Body of pancreas (tissue), 4 donors: Measurements from ENCODE around the gene HERC4. TPM values are rescaled to one million over a fixed set of nuclear protein-coding genes. Genes with fewer than 3 reads are reported as not detected.
A peak's percentile ranks its signal among the peaks of the same experiment; 100 is the strongest.
"Not testable (repeated sequence)": the region's sequence is repeated elsewhere in the genome, so short reads cannot be mapped to it uniquely, and the experiment has no call there.

Experiments
- ATAC-seq: fragments of 150-250 bp; one replicate; pipeline ENCODE4 v1.9.1; 2016
- DNase-seq, 4 donors: peaks; one replicate each; pipeline ENCODE4 v3.0.0-alpha.2; 2019
- H3K27ac ChIP-seq, 4 donors: fragments of 200-600 bp; sonication (generic); 1 replicate in 3 of 4; 2 replicates in 1 of 4; pipeline versions ENCODE4 v1.5.1 to v1.6.1; 2016 to 2019; ENCODE audit warnings: mild to moderate bottlenecking in 1 of 4, mixed read lengths in 1 of 4, moderate library complexity in 1 of 4
- H3K27me3 ChIP-seq, 2 donors: fragments of 200-600 bp; sonication (generic); one replicate each; pipeline ENCODE4 v1.6.0; 2016; ENCODE audit warnings: mild to moderate bottlenecking in 1 of 2
- H3K36me3 ChIP-seq, 2 donors: fragments of 200-600 bp; sonication (generic); replicated peaks in 1 of 2; 2 replicates each; pipeline ENCODE4 v1.5.1; 2016; ENCODE audit warnings: low read depth in 2 of 2; ENCODE audit not compliant: insufficient read depth in 1 of 2
- H3K4me1 ChIP-seq: fragments of 200-600 bp; sonication (generic); one replicate; pipeline ENCODE4 v1.6.0; 2016
- H3K4me3 ChIP-seq, 2 donors: fragments of 200-600 bp; sonication (generic); 1 replicate in 1 of 2; 2 replicates in 1 of 2; pipeline ENCODE4 v1.5.1; 2016 to 2019
- H3K9me3 ChIP-seq, 3 donors: fragments of 200-600 bp; sonication (generic); 1 replicate in 2 of 3; 2 replicates in 1 of 3; pipeline ENCODE4 v1.5.1; 2016
- POLR2A ChIP-seq, 3 donors: fragments of 450-650 bp; IDR thresholded peaks; one replicate each; pipeline ENCODE4 v1.6.1; 2016; ENCODE audit warnings: antibody characterized with exemption in 3 of 3, mild to moderate bottlenecking in 2 of 3
- WGBS, 2 donors: methylation state at CpG; one replicate each; pipeline ENCODE4 v1.1.5; 2017; 5-methylcytosine and 5-hydroxymethylcytosine counted together
- intact Hi-C: fragments of 100-400 bp; cut with DNase I; formaldehyde crosslinking; loops from one replicate; pipeline ENCODE4 v1.15.1; 2023
- total RNA-seq, 2 donors: library from RNA; depleted of rRNA; stranded (reverse); fragments of >200 nt; gene quantifications; one replicate each; pipeline ENCODE4 v1.1.0, GENCODE V29; 2016
- TF ChIP-seq, protein P1 (sequence below), 7 experiments: fragments of 450-650 bp in 4 of 7; fragments of 200-600 bp in 3 of 7; sonication (generic) in 3 of 7; IDR thresholded peaks; one replicate each; pipeline ENCODE4 v1.5.1; 2016 to 2019; ENCODE audit warnings: antibody characterized with exemption in 7 of 7

Gene HERC4
- total RNA-seq, 2 donors from 2014 or later = 21.4 to 42.8 TPM

DNA sequence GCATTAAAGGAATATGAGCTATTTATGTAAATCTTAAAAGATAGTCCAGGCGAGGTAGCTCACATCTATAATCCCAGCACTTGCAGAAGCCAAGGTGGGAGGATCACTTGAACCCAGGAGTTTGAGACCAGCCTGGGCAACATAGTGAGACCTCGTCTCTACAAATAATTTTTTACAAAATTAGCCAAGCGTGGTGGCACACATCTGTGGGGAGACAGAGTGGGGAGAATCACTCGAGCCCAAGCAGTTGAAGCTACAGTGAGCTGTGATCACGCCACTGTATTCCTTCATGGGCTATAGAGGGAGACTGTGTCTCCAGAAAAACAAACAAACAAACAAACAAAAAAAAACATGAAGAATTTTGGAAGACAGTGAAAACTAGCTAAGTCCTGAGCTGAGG lies 28.4 kb downstream of the HERC4 start:
- no peak overlapping the region for H3K27ac ChIP-seq
- no peaks in the 10 kb centered on the region for H3K27me3 ChIP-seq
- DNase-seq (no peak), ATAC-seq (no peak)
- no peak overlapping the region for H3K4me3 ChIP-seq
- no peaks in the 10 kb centered on the region for H3K9me3 ChIP-seq
- H3K4me1 ChIP-seq = peaks cover 9% of the 10 kb centered on the region
- H3K36me3 ChIP-seq = peaks cover 0 to 2% of the 10 kb centered on the region in 2 donors
- intact Hi-C loops = no loop called here
- TF ChIP-seq, protein P1, sequence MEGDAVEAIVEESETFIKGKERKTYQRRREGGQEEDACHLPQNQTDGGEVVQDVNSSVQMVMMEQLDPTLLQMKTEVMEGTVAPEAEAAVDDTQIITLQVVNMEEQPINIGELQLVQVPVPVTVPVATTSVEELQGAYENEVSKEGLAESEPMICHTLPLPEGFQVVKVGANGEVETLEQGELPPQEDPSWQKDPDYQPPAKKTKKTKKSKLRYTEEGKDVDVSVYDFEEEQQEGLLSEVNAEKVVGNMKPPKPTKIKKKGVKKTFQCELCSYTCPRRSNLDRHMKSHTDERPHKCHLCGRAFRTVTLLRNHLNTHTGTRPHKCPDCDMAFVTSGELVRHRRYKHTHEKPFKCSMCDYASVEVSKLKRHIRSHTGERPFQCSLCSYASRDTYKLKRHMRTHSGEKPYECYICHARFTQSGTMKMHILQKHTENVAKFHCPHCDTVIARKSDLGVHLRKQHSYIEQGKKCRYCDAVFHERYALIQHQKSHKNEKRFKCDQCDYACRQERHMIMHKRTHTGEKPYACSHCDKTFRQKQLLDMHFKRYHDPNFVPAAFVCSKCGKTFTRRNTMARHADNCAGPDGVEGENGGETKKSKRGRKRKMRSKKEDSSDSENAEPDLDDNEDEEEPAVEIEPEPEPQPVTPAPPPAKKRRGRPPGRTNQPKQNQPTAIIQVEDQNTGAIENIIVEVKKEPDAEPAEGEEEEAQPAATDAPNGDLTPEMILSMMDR (IDR thresholded peaks at IDR 0.05) = no peak
- TF ChIP-seq POLR2A (IDR thresholded peaks at IDR 0.05) = no peak
- 94 to 97% methylated on average over 5 of the region's 5 CpGs for WGBS, 2 donors

- no peak for DNase-seq
- ATAC-seq = no peak
- intact Hi-C loops = no loop called here
- Histone ChIP-seq H3K4me3 (no peak overlapping the region), H3K36me3 (peaks cover 0 to 2% of the 10 kb centered on the region in 2 donors), H3K27ac (no peak overlapping the region), H3K4me1 (peaks cover 9% of the 10 kb centered on the region), H3K9me3 (no peaks in the 10 kb centered on the region), H3K27me3 (no peaks in the 10 kb centered on the region)
- no peak for TF ChIP-seq POLR2A (IDR thresholded peaks at IDR 0.05)
- TF ChIP-seq, protein P1 (IDR thresholded peaks at IDR 0.05) = no peak
Measured at GRCh38 chr10:68043030-68043429, 32.1 kb downstream of the HERC4 start.

- ATAC-seq = peak; percentile 53
- H3K27ac ChIP-seq = no peak overlapping the region
- no peak overlapping the region for H3K4me3 ChIP-seq
- intact Hi-C loops = no loop called here
- WGBS, 2 donors = 55 to 69% methylated on average over 2 of the region's 2 CpGs
- H3K36me3 ChIP-seq = no peaks in the 10 kb centered on the region
- H3K27me3 ChIP-seq = no peaks in the 10 kb centered on the region
- DNase-seq = peak in 1 of 4 donors; percentile 22
- TF ChIP-seq POLR2A (IDR thresholded peaks at IDR 0.05) = no peak
- TF ChIP-seq, protein P1 (IDR thresholded peaks at IDR 0.05) = no peak
- peaks cover 5% of the 10 kb centered on the region for H3K4me1 ChIP-seq
- H3K9me3 ChIP-seq = no peaks in the 10 kb centered on the region
Measured at GRCh38 chr10:68032113-68032512, 43.0 kb downstream of the HERC4 start.

GRCh38 chr10:68027429-68027828 lies 47.7 kb downstream of the HERC4 start:
- Histone ChIP-seq H3K4me3 (no peak overlapping the region), H3K4me1 (peaks cover 5% of the 10 kb centered on the region), H3K27me3 (no peaks in the 10 kb centered on the region), H3K9me3 (no peaks in the 10 kb centered on the region), H3K36me3 (peaks cover 0 to 6% of the 10 kb centered on the region in 2 donors), H3K27ac (no peak overlapping the region)
- intact Hi-C loops = no loop called here
- DNase-seq (no peak), ATAC-seq (no peak)
- TF ChIP-seq, protein P1 (IDR thresholded peaks at IDR 0.05) = no peak
- no peak for TF ChIP-seq POLR2A (IDR thresholded peaks at IDR 0.05)
- 92 to 93% methylated on average over 9 of the region's 9 CpGs for WGBS, 2 donors

- Histone ChIP-seq H3K4me1 (no peaks in the 10 kb centered on the region), H3K27me3 (no peaks in the 10 kb centered on the region), H3K27ac (no peak overlapping the region), H3K9me3 (no peaks in the 10 kb centered on the region), H3K36me3 (peaks cover 0 to 14% of the 10 kb centered on the region in 2 donors), H3K4me3 (no peak overlapping the region)
- TF ChIP-seq POLR2A (IDR thresholded peaks at IDR 0.05) = no peak
- TF ChIP-seq, protein P1 (IDR thresholded peaks at IDR 0.05) = no peak
- ATAC-seq (no peak), DNase-seq (no peak)
- 94 to 100% methylated on average over 1 of the region's 1 CpG for WGBS, 2 donors
- intact Hi-C loops = no loop called here
Measured at GRCh38 chr10:68023292-68023691, 51.8 kb downstream of the HERC4 start.

DNA sequence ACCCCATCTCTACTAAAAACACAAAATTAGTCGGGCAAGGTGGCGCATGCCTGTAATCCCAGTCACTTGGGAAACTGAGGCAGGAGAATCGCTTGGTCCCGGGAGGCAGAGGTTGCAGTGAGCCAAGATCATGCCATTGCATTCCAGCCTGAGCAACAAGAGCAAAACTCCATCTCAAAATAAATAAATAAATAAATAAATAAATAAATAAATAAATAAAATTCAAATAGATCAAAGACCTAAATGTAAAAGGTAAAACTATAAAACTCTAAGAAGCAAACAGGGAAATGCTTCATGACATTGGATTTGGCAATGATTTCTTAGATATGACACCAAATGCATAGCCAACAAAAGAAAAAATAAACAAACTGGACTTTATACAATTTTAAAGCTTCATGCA lies 52.8 kb downstream of the HERC4 start:
- intact Hi-C loops, H3K27me3 ChIP-seq, H3K27ac ChIP-seq, DNase-seq, H3K4me3 ChIP-seq, ATAC-seq, H3K4me1 ChIP-seq, H3K9me3 ChIP-seq: not testable (repeated sequence)
- WGBS, 2 donors = 98% methylated on average over 4 of the region's 4 CpGs
- H3K36me3 ChIP-seq = peaks cover 0 to 14% of the 10 kb centered on the region in 2 donors

DNA sequence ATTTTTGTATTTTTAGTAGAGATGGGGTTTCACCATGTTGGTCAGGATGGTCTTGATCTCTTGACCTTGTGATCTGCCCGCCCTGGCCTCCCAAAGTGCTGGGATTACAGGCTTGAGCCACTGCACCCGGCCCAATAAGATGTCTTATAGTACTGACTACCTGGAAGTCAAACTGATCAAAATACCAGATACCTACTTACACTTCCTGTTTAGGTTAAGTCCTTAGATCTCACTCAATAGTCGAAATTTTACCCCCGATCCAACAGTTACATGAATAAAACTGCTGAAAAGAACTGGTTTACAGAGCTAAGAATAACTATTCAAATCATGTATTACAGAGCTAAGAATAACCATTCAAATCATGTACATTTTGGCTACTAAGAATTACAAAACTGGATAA lies 58.6 kb downstream of the HERC4 start:
- H3K9me3 ChIP-seq, ATAC-seq, H3K36me3 ChIP-seq, H3K4me3 ChIP-seq, H3K27me3 ChIP-seq, H3K27ac ChIP-seq, intact Hi-C loops, DNase-seq, H3K4me1 ChIP-seq: not testable (repeated sequence)
- 89 to 95% methylated on average over 3 to 4 of the region's 4 CpGs for WGBS, 2 donors
